PC-9 (cell line): ENCODE results near the gene ATF6. TPM values are rescaled to one million over a fixed set of nuclear protein-coding genes. Genes with fewer than 3 reads are reported as not detected.

ENCODE experiments used
- BruUV-seq: library from RNA; stranded (reverse); fragments of 400-500 nt; replicated peaks from 2 replicates; lab custom pipeline; 2021; lab: Mats Ljungman, UMichigan
- CTCF ChIA-PET: fragments of 300-600 bp; sonication (Branson Sonifier 250); formaldehyde crosslinking; loops from one replicate; lab custom pipeline; 2022; ENCODE audit warnings: antibody characterized with exemption; lab: Charles Lee
- POLR2A ChIA-PET: fragments of 300-600 bp; sonication (Branson Sonifier 250); formaldehyde crosslinking; loops from one replicate; lab custom pipeline; 2022; ENCODE audit warnings: antibody characterized with exemption; ENCODE audit not compliant: unreplicated experiment; lab: Charles Lee
- DNase-seq, 2 experiments: peaks; one replicate each; pipeline versions ENCODE4 v3.0.0 to v3.0.0-alpha.2; 2015 to 2022; ENCODE audit warnings: mixed read lengths in 1 of 2
- H2AFZ ChIP-seq: fragments of 200-600 bp; sonication (generic); 2 replicates; pipeline ENCODE4 v1.8.1; 2017; ENCODE audit warnings: antibody characterized with exemption
- H3F3A ChIP-seq: fragments of 200-600 bp; sonication (generic); 2 replicates; pipeline ENCODE4 v1.8.1; 2017; ENCODE audit warnings: antibody characterized with exemption, mild to moderate bottlenecking, low read depth; ENCODE audit not compliant: insufficient read depth
- H3K27ac ChIP-seq: fragments of 200-600 bp; sonication (generic); 2 replicates; pipeline ENCODE4 v1.6.1; 2016; ENCODE audit warnings: mixed run types
- H3K27me3 ChIP-seq: fragments of 200-600 bp; sonication (generic); 2 replicates; pipeline ENCODE4 v1.6.1; 2016; ENCODE audit warnings: low read depth, mixed run types; ENCODE audit not compliant: insufficient read depth
- H3K36me3 ChIP-seq: fragments of 200-600 bp; sonication (generic); 2 replicates; pipeline ENCODE4 v1.6.1; 2016; ENCODE audit warnings: low read depth, mixed run types
- H3K4me1 ChIP-seq: fragments of 200-600 bp; sonication (generic); replicated peaks from 2 replicates; pipeline ENCODE4 v1.6.1; 2016; ENCODE audit warnings: mixed run types; ENCODE audit not compliant: insufficient read depth
- H3K4me2 ChIP-seq: fragments of 200-600 bp; sonication (generic); 2 replicates; pipeline ENCODE4 v1.6.1; 2017; ENCODE audit warnings: mixed run types
- H3K4me3 ChIP-seq: fragments of 200-600 bp; sonication (generic); 2 replicates; pipeline ENCODE4 v1.6.1; 2016; ENCODE audit warnings: mixed run types
- H3K79me2 ChIP-seq: fragments of 200-600 bp; sonication (generic); 2 replicates; pipeline ENCODE4 v1.6.1; 2017; ENCODE audit warnings: low read depth, mixed run types
- H3K9me2 ChIP-seq: fragments of 200-600 bp; sonication (generic); 2 replicates; pipeline ENCODE4 v1.8.1; 2017; ENCODE audit warnings: mild to moderate bottlenecking; ENCODE audit not compliant: insufficient read depth
- H3K9me3 ChIP-seq: fragments of 200-600 bp; sonication (generic); 2 replicates; pipeline ENCODE4 v1.8.1; 2016; ENCODE audit warnings: low read depth; ENCODE audit not compliant: insufficient read depth
- H4K20me1 ChIP-seq: fragments of 200-600 bp; sonication (generic); 2 replicates; pipeline ENCODE4 v1.8.1; 2017; ENCODE audit not compliant: insufficient read depth
- EZH2 ChIP-seq: fragments of 200-600 bp; sonication (generic); IDR thresholded peaks from 2 replicates; pipeline ENCODE4 v1.8.0; 2017; ENCODE audit warnings: antibody characterized with exemption, low read depth
- intact Hi-C: fragments of 100-400 bp; cut with micrococcal nuclease; formaldehyde crosslinking; loops from one replicate; pipeline ENCODE4 v1.10.0; 2022; ENCODE audit not compliant: unreplicated experiment
- total RNA-seq: library from RNA; stranded (reverse); gene quantifications from 2 replicates; pipeline ENCODE4 v1.2.3, GENCODE V29; 2021
- TF ChIP-seq, protein P1 (sequence below): fragments of 200-600 bp; sonication (generic); conservative IDR thresholded peaks from 2 replicates; pipeline ENCODE4 v1.6.1; 2017; ENCODE audit warnings: mixed run types, antibody characterized with exemption, mild to moderate bottlenecking, moderate library complexity

ATF6 gene
- total RNA-seq, 1 experiment from 2014 or later, result 19.5 TPM

DNA sequence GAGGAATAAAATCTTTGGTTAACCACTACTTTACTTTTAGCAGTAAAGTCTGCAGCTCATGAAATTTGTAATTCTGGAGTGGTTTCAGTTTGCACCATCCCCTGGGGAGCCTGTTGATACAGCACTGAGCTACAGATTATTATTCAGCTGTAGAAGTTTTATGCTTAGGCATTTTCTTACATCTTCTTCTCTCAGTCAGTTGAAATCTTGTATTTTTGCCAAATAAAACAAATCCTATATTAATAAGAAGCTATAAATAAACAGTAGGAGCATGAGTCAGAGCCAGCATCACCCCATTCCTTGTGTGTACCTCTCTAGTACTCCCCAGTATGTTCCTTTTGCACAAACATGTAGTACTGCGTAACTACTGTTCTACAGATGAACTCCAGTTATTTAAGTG lies 118.9 kb downstream of the ATF6 start:
- no TSS peak for BruUV-seq
- CTCF ChIA-PET, result no interaction called here

DNA sequence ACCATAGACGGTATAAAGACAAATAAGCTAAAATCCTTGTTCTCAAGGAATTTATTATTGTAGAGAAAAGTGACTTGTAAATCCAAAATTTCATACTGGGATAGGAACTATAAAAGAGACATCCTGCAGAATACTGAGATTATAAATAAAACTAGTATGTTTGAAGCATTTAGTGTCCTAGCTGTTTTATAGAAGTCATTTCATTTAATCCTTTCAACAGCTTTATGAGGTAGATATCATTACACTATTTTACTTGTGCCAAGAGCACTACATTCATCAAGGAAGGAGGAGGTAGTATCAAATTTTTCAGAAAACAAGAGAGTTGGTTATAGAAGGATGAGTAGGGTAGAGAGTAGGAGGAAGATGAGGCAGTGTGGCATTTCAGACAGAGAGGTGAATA lies 119.6 kb downstream of the ATF6 start:
- no peak overlapping the region for H3K4me3 ChIP-seq
- H3K27me3 ChIP-seq, result no peaks in the 10 kb centered on the region
- H3K79me2 ChIP-seq, result no peaks in the 10 kb centered on the region
- no peak overlapping the region for H3K27ac ChIP-seq
- no peak for DNase-seq
- TF ChIP-seq, protein P1, sequence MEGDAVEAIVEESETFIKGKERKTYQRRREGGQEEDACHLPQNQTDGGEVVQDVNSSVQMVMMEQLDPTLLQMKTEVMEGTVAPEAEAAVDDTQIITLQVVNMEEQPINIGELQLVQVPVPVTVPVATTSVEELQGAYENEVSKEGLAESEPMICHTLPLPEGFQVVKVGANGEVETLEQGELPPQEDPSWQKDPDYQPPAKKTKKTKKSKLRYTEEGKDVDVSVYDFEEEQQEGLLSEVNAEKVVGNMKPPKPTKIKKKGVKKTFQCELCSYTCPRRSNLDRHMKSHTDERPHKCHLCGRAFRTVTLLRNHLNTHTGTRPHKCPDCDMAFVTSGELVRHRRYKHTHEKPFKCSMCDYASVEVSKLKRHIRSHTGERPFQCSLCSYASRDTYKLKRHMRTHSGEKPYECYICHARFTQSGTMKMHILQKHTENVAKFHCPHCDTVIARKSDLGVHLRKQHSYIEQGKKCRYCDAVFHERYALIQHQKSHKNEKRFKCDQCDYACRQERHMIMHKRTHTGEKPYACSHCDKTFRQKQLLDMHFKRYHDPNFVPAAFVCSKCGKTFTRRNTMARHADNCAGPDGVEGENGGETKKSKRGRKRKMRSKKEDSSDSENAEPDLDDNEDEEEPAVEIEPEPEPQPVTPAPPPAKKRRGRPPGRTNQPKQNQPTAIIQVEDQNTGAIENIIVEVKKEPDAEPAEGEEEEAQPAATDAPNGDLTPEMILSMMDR, result no peak
- no peak for TF ChIP-seq EZH2
- peaks cover 4% of the 10 kb centered on the region; the same call in 1 of the 2 replicates for H3F3A ChIP-seq
- H2AFZ ChIP-seq, result no peak overlapping the region
- no peaks in the 10 kb centered on the region for H3K4me1 ChIP-seq
- H3K9me2 ChIP-seq, result no peaks in the 10 kb centered on the region
- ChIA-PET POLR2A (no interaction called here), CTCF (no interaction called here)
- H3K9me3 ChIP-seq, result no peaks in the 10 kb centered on the region
- no TSS peak for BruUV-seq
- no peak overlapping the region for H3K4me2 ChIP-seq
- intact Hi-C loops, result no loop called here
- peaks cover 12% of the 10 kb centered on the region; the same call in 1 of the 2 replicates for H3K36me3 ChIP-seq
- H4K20me1 ChIP-seq, result peaks cover 4% of the 10 kb centered on the region; the same call in 1 of the 2 replicates

More for the DNA sequence above, 118.9 kb downstream of the ATF6 start:
- Histone ChIP-seq H3K36me3 (peaks cover 12% of the 10 kb centered on the region; the same call in 1 of the 2 replicates), H3K27ac (no peak overlapping the region), H4K20me1 (peaks cover 4% of the 10 kb centered on the region; the same call in 1 of the 2 replicates), H3F3A (peaks cover 4% of the 10 kb centered on the region; the same call in 1 of the 2 replicates), H3K4me1 (no peaks in the 10 kb centered on the region), H3K27me3 (no peaks in the 10 kb centered on the region), H3K79me2 (no peaks in the 10 kb centered on the region), H3K4me2 (no peak overlapping the region), H2AFZ (no peak overlapping the region), H3K4me3 (no peak overlapping the region), H3K9me3 (no peaks in the 10 kb centered on the region), H3K9me2 (no peaks in the 10 kb centered on the region)
- no peak for DNase-seq
- TF ChIP-seq EZH2, result no peak
- TF ChIP-seq, protein P1, result no peak
- POLR2A ChIA-PET, result no interaction called here
- intact Hi-C loops, result no loop called here

DNA sequence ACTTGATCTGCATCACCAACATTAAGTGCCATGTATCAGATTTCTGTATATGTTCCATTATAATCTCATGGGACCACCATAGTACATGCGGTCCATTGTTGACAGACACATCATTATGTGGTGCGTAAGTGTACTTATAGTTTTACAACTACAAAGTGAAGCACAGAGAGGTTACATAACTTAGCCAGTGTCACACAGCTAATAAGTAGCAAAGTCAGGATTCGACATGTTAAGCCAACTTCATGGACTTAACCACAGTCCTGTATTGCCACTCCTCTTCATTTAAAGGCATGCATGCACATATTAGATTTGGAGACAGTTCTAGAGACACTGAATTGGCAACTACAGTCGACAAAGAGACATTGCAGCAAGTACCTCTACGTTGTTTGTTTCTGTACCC lies 120.5 kb downstream of the ATF6 start:
- Histone ChIP-seq H3K4me3 (no peak overlapping the region), H3F3A (peaks cover 4% of the 10 kb centered on the region; the same call in 1 of the 2 replicates), H3K9me3 (no peaks in the 10 kb centered on the region; the same call in 1 of the 2 replicates), H3K4me2 (no peak overlapping the region), H3K9me2 (no peaks in the 10 kb centered on the region), H3K79me2 (no peaks in the 10 kb centered on the region), H4K20me1 (peaks cover 4% of the 10 kb centered on the region; the same call in 1 of the 2 replicates), H3K36me3 (peaks cover 12% of the 10 kb centered on the region; the same call in 1 of the 2 replicates), H3K27ac (no peak overlapping the region), H3K27me3 (no peaks in the 10 kb centered on the region), H2AFZ (no peak overlapping the region), H3K4me1 (no peaks in the 10 kb centered on the region)
- TF ChIP-seq EZH2, result no peak
- TF ChIP-seq, protein P1, result no peak
- no peak for DNase-seq
- no TSS peak for BruUV-seq
- ChIA-PET CTCF (no interaction called here), POLR2A (no interaction called here)
- intact Hi-C loops, result no loop called here
